AG04449 (cell line): ENCODE data around the gene RAET1L.

ENCODE experiments used
- CTCF ChIA-PET: fragments of 350-600 bp; formaldehyde crosslinking; extraction: SDS; loops from one replicate; lab custom pipeline; 2021; ENCODE audit warnings: antibody characterized with exemption; lab: Yijun Ruan, JAX
- POLR2A ChIA-PET: fragments of 400-600, 350-600 bp; formaldehyde crosslinking; extraction: SDS; loops from one replicate; lab custom pipeline; 2020; ENCODE audit warnings: antibody characterized with exemption, inconsistent platforms; lab: Yijun Ruan, JAX
- DNase-seq: peaks from one replicate; pipeline ENCODE4 v3.0.0-alpha.2; 2010; ENCODE audit warnings: low read depth, low spot score
- H3K4me3 ChIP-seq: 2 replicates; pipeline ENCODE4 v1.5.1; 2011; ENCODE audit warnings: low read depth, mild to moderate bottlenecking, control low read depth, low read length
- TF ChIP-seq, protein P1 (sequence below): IDR thresholded peaks from one replicate; pipeline ENCODE4 v1.5.1; 2011; ENCODE audit warnings: mild to moderate bottlenecking, moderate library complexity, low read length, control low read depth, inconsistent platforms; ENCODE audit not compliant: insufficient read depth; ENCODE audit errors: missing control alignments

Gene RAET1L

DNA sequence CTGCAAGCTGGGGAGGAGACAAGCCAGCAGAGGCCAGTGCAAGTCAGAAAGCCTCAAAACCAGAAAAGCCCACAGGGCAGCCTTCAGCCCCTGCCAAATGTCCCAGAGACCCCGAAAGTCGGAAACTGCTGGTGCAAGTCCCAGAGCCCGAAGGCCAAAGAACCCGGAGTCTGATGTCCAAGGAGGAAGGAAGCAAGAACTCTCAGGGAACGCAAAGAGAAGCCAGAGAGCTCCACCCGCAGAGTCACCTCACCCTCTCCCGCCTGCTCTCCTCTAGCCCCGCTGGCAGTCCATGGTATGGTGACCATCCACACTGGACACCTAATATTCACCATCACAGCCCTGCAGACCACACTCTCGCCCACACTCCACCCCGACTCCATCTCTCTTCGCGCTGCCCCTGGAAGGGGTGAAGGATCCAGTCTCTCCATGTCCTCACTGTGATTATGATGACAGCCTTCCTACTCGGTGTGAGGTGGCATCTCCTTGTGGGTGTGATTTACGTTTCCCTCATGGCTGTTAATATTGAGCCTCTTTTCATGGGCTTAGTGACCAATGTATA is 33.0 kb upstream of the RAET1L start:
- TF ChIP-seq, protein P1, sequence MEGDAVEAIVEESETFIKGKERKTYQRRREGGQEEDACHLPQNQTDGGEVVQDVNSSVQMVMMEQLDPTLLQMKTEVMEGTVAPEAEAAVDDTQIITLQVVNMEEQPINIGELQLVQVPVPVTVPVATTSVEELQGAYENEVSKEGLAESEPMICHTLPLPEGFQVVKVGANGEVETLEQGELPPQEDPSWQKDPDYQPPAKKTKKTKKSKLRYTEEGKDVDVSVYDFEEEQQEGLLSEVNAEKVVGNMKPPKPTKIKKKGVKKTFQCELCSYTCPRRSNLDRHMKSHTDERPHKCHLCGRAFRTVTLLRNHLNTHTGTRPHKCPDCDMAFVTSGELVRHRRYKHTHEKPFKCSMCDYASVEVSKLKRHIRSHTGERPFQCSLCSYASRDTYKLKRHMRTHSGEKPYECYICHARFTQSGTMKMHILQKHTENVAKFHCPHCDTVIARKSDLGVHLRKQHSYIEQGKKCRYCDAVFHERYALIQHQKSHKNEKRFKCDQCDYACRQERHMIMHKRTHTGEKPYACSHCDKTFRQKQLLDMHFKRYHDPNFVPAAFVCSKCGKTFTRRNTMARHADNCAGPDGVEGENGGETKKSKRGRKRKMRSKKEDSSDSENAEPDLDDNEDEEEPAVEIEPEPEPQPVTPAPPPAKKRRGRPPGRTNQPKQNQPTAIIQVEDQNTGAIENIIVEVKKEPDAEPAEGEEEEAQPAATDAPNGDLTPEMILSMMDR, result no peak

DNA sequence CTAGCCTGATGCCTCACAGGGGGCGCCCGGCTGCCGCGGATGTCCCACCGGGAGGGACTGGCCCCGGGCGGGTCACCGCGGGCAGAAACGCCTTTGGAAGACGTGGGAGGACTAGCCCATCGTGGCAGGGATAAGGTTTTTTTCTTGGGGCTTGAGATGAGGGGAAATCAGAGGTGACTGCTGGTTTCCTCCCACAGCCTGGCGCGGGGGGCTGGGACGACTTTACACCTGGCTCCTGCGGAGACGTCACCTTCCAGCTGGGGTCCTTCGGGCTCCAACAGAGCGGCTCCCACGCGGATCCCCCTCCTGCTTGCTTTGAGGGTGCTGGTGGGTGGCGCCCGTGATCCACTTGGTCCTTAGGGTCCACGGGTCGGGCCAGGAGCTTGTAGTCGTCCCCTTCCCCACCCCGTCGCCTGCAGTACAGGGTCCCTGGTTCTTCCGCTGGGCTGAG is 32.2 kb upstream of the RAET1L start:
- no peak overlapping the region for H3K4me3 ChIP-seq
- TF ChIP-seq, protein P1, result no peak
- CTCF ChIA-PET, result interaction anchor here (1.9 kb wide), 1 partner anchor 338 kb away, joined by 5 read pairs; no protein-coding TSS in a partner anchor
- DNase-seq, result no peak
- POLR2A ChIA-PET, result no interaction called here

More for the DNA sequence above, 33.0 kb upstream of the RAET1L start:
- CTCF ChIA-PET, result interaction anchor here (1.9 kb wide), 1 partner anchor 337 kb away, joined by 5 read pairs; no protein-coding TSS in a partner anchor
- no peak for DNase-seq
- POLR2A ChIA-PET, result no interaction called here
- no peak overlapping the region for H3K4me3 ChIP-seq

DNA sequence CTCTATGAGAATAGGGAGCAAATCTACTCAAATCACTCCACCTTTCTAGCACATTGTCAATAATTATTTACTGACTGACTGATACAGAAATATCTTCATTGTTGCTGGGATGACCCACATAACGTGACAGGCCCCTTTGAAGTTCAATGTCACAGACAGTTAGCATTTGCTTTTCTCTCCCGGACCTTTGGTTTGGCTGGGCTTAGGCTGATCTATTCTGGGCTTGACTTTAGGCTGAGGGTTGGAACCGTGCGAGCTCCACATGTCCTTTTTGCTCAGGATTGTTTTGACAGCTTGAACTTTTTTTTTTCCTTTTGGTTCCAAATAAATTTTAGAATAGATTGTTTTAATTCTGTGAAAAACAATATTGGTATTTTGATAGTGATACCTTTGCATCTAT is 31.6 kb upstream of the RAET1L start:
- ChIA-PET POLR2A (no interaction called here), CTCF (no interaction called here)
- H3K4me3 ChIP-seq, result no peak overlapping the region
- TF ChIP-seq, protein P1, result no peak
- no peak for DNase-seq

DNA sequence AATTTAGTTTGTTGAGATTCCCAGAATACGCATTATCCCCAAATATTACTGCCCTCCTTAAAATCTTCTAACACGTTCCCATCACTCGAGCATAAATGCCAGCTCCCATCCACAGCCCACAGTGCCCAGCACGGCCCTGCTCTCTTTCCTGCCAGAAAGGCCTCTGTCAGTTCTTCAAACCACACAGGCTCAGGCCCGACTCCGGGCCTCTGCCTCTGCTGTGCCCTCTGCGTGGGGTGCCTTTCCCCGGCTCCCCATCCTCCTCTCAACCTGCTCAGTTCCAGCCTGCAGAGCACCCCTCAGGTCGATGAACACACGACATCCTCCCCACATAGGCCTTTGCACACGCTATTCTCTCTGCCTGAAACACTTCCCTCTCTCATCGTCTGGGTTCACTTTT is 30.8 kb upstream of the RAET1L start:
- H3K4me3 ChIP-seq, result no peak overlapping the region
- CTCF ChIA-PET, result no interaction called here
- TF ChIP-seq, protein P1, result no peak
- POLR2A ChIA-PET, result no interaction called here
- DNase-seq, result no peak

DNA sequence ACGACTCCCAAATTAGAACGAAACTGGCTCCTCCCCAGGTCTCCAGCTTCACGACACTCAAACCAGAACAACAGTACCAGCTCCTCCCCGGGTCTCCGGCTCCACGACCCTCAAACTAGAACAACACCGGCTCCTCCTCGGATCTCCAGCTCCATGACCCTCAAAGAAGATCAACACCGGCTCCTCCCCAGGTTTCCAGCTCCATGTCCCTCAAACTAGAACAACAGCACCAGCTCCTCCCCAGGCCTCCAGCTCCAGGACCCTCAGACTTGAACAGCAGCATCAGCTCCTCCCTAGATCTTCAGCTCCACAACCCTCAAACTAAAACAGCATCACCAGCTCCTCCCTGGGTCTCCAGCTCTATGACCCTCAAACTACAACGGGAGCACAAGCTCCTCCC is 29.8 kb upstream of the RAET1L start:
- no peak for DNase-seq
- ChIA-PET CTCF (interaction anchor here (0.7 to 2.3 kb wide), 5 partner anchors 11 to 341 kb away, joined by 3 to 10 read pairs (median 5); no protein-coding TSS in a partner anchor), POLR2A (interaction anchor here (1.1 kb wide), 1 partner anchor 10 kb away, joined by 5 read pairs; no protein-coding TSS in a partner anchor)
- no peak overlapping the region for H3K4me3 ChIP-seq
- TF ChIP-seq, protein P1, result no peak

DNA sequence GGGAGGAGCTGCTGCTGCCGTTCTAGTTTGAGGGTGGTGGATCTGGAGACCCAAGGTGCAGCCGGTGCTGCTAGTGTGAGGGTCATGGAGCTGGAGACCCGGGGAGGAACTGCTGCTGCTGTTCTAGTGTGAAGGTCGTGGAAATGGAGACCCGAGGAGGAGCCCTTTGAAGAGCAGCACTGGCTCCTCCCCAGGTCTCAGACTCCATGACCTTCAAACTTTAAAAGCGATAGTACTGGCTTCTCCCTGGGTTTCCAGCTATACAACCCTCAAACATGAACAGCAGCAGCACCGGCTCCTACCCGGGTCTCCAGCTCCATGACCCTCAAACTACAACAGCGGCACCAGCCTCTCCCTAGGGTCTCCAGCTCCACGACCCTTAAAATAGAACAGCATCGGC is 28.1 kb upstream of the RAET1L start:
- TF ChIP-seq, protein P1, result no peak
- ChIA-PET CTCF (interaction anchor here (2.3 to 2.9 kb wide), 2 partner anchors 13 to 36 kb away, joined by 10 to 11 read pairs; no protein-coding TSS in a partner anchor), POLR2A (interaction anchor here (0.9 kb wide), 1 partner anchor 15 kb away, joined by 4 read pairs; the partner anchor contains the start of gene ULBP3)
- no peak overlapping the region for H3K4me3 ChIP-seq
- no peak for DNase-seq
